Measurements from ENCODE around the gene SETBP1. TPM values are rescaled to one million over a fixed set of nuclear protein-coding genes. Genes with fewer than 3 reads are reported as not detected.

SETBP1 gene
- total RNA-seq, 1 experiment from 2014 or later: 0.23 TPM

- no TSS peak for BruUV-seq (replicated peaks)
- TF ChIP-seq TCF7L2 (IDR thresholded peaks at IDR 0.05; ENCODE audit: low read depth, low read length): no peak
- no peak for TF ChIP-seq SIN3A (IDR thresholded peaks at IDR 0.05; ENCODE audit: borderline replicate concordance, insufficient read depth, low read depth, low read length)
- no peak for TF ChIP-seq POLR2AphosphoS5 (IDR thresholded peaks at IDR 0.05; ENCODE audit: low read depth, low read length)
- TF ChIP-seq REST (IDR thresholded peaks at IDR 0.05; ENCODE audit: insufficient read depth in 1 of 2, low read depth in 2 of 2, low read length in 1 of 2): no peak
- TF ChIP-seq CTCF (IDR thresholded peaks at IDR 0.05): no peak
- POLR2A ChIA-PET: no interaction called here
- H3K27ac ChIP-seq (ENCODE audit: low read length): no peak overlapping the region
- no peak for ATAC-seq
- intact Hi-C loops (cut with micrococcal nuclease; ENCODE audit: unreplicated experiment) (no loop called here), in situ Hi-C loops (cut with HindIII; ENCODE audit: low pct_unique_long_range_greater_than_20kb, low sequenced_read_pairs) (no loop called here)
- no peak overlapping the region for H3K4me3 ChIP-seq (ENCODE audit: low read depth in 2 of 2, low read length in 2 of 2)
- CTCF ChIA-PET: no interaction called here
- H3K9me3 ChIP-seq (ENCODE audit: control insufficient read depth, insufficient read depth, low read depth, low read length): no peaks in the 10 kb centered on the region
- no peak for DNase-seq (ENCODE audit: low read depth, low spot score)
- H3K27me3 ChIP-seq (ENCODE audit: control insufficient read depth, insufficient read depth, low read length): no peaks in the 10 kb centered on the region
- H3K4me1 ChIP-seq (ENCODE audit: control insufficient read depth, insufficient read depth, low read length): no peaks in the 10 kb centered on the region
- H3K36me3 ChIP-seq (ENCODE audit: control insufficient read depth, insufficient read depth, low read length): no peaks in the 10 kb centered on the region
Observed at GRCh38 chr18:44849361-44849760, 168.7 kb downstream of the SETBP1 start.

GRCh38 chr18:44850001-44850400, 169.3 kb downstream of the SETBP1 start:
- TF ChIP-seq POLR2AphosphoS5 (IDR thresholded peaks at IDR 0.05; ENCODE audit: low read depth, low read length): no peak
- no peak for TF ChIP-seq SIN3A (IDR thresholded peaks at IDR 0.05; ENCODE audit: borderline replicate concordance, insufficient read depth, low read depth, low read length)
- no peak for TF ChIP-seq TCF7L2 (IDR thresholded peaks at IDR 0.05; ENCODE audit: low read depth, low read length)
- TF ChIP-seq CTCF (IDR thresholded peaks at IDR 0.05): no peak
- TF ChIP-seq REST (IDR thresholded peaks at IDR 0.05; ENCODE audit: insufficient read depth in 1 of 2, low read depth in 2 of 2, low read length in 1 of 2): no peak
- in situ Hi-C loops (cut with HindIII; ENCODE audit: low pct_unique_long_range_greater_than_20kb, low sequenced_read_pairs): no loop called here
- intact Hi-C loops (cut with micrococcal nuclease; ENCODE audit: unreplicated experiment): no loop called here
- no peaks in the 10 kb centered on the region for H3K9me3 ChIP-seq (ENCODE audit: control insufficient read depth, insufficient read depth, low read depth, low read length)
- ATAC-seq (no peak), DNase-seq (ENCODE audit: low read depth, low spot score) (no peak)
- BruUV-seq (replicated peaks): no TSS peak
- H3K36me3 ChIP-seq (ENCODE audit: control insufficient read depth, insufficient read depth, low read length): no peaks in the 10 kb centered on the region
- no peaks in the 10 kb centered on the region for H3K27me3 ChIP-seq (ENCODE audit: control insufficient read depth, insufficient read depth, low read length)
- no peak overlapping the region for H3K4me3 ChIP-seq (ENCODE audit: low read depth in 2 of 2, low read length in 2 of 2)
- no peaks in the 10 kb centered on the region for H3K4me1 ChIP-seq (ENCODE audit: control insufficient read depth, insufficient read depth, low read length)
- no peak overlapping the region for H3K27ac ChIP-seq (ENCODE audit: low read length)
- POLR2A ChIA-PET: no interaction called here
- CTCF ChIA-PET: no interaction called here
